GM21529 (cell line): ENCODE measurements around the gene OR2B6.
A peak's percentile ranks its signal among the peaks of the same experiment; 100 is the strongest.
"Not testable (repeated sequence)": the region's sequence is repeated elsewhere in the genome, so short reads cannot be mapped to it uniquely, and the experiment has no call there.

Experiments
- ATAC-seq: cut with Tn5 transposase; IDR thresholded peaks from one replicate; pipeline ENCODE4 v1.9.1; 2021; ENCODE audit not compliant: unreplicated experiment

Gene OR2B6

DNA sequence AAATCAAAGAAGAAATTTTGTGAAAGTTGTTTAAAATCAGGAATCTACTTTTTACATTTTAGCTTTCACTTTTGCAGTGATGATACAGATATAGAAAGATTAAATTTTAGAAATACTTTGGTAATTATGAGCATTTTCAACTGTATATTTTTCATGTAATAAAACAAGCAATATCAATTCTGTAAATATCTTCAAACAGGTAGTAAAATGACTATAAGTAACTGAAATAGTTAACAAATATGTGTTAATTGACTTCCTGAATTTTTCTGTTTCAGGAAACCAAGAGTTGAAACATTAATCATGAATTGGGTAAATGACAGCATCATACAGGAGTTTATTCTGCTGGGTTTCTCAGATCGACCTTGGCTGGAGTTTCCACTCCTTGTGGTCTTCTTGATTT is at the start of gene OR2B6:
OR2B6 (plus strand) TSS at position 301 of the 400 bp plus-strand sequence; CDS start at position 301, 0 bp downstream.
- ATAC-seq, result no peak

DNA sequence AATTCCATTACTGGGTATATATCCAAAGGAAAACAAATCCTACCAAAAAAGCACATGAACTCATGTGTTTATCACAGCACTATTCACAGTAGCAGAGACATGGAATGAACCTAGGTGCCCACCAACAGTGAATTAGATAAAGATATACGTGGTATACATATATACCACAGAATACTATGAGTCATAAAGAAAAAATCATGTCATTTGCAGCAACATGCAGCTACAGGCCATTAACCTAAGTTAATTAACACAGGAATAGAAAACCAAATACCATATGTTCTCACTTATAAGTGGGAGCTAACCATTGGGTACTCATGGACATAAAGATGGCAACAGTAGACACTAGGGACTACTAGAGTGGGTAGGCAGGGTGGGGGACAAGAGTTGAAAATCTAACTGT is 49.0 kb upstream of the OR2B6 start:
- ATAC-seq, result no peak

DNA sequence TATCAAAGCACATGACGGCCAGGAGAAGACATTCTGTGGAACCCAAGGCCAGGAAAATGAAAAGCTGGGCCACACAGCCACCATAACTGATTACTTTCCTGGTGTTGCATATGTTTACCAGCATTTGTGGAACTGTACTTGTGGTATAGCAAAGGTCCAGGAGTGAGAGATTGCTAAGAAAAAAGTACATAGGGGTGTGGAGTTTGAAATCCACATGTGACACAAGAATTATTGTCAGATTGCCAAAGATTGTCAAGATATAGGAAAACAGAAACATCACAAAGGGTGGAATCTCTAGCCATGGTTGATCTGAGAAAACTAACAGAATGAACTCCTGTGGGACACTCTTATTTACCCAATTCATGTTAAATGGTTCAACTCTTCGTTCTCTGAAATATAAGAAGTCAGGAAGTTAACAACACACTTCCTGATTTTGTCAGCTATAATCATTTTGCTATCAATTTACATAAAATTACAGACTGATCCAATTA is 45.0 kb upstream of the OR2B6 start, which contains the start of gene OR2B2:
OR2B2 (minus strand) TSS at position 441 of the 491 bp plus-strand sequence; CDS start at position 364, 77 bp downstream.
- no peak for ATAC-seq

DNA sequence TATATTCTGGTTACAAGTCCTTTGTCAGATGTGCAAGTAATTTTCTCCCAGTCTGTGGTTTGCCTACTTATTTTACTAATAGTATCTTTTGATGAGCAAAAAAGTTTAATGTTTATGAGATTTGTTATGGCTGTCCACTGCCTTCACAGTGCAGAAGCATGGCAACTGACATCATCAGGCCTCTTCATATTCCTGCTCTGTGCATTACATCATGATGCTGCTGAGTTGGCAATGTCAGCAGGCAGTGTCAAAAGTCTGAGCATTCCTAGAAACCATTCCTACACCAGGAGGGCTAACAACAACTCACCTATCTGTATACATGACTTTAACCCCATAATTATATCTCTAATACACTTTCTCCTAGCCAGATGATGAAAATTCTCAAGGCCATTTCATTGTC is 34.1 kb upstream of the OR2B6 start:
- no peak for ATAC-seq

GRCh38 chr6:27924179-27924578 is 32.9 kb upstream of the OR2B6 start:
- ATAC-seq, result no peak

- ATAC-seq, result not testable (repeated sequence)
Measured at GRCh38 chr6:27928041-27928440, 29.0 kb upstream of the OR2B6 start.

- not testable (repeated sequence) for ATAC-seq
Measured at GRCh38 chr6:27929930-27930329, 27.1 kb upstream of the OR2B6 start.

DNA sequence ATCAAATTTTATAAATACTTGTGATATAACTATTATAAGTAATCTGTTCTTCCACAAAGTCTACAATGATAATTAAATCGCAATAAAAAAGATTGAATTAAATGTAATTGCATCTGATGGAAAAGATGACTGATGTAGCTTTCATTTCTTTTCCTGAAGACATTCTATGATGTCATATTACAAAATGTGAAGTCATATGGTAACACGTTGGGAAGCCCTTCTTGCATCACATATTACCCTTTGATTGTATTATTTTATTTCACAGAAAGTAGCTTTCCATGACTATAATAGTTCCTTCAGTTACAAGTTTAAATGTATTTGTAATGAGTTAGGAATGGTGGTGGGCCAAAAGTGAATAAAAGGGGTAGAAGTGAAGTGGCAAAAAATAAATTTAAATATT is 25.8 kb upstream of the OR2B6 start:
- no peak for ATAC-seq

GRCh38 chr6:27940766-27941165 is 16.3 kb upstream of the OR2B6 start:
- ATAC-seq, result no peak

DNA sequence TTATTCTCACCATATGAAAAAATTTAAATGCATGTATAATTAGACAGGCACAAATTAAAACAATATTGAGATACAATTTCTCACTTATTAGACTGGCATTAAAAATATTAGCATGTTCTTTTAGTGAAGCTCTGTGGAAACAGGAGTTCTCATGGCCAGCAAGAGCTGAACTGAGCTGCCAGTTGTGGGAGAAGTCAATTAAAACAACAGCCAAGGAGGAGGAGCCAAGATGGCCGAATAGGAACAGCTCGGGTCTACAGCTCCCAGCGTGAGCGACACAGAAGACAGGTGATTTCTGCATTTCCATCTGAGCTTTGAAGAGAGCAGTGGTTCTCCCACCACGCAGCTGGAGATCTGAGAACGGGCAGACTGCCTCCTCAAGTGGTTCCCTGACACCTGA is 14.0 kb upstream of the OR2B6 start:
- not testable (repeated sequence) for ATAC-seq

DNA sequence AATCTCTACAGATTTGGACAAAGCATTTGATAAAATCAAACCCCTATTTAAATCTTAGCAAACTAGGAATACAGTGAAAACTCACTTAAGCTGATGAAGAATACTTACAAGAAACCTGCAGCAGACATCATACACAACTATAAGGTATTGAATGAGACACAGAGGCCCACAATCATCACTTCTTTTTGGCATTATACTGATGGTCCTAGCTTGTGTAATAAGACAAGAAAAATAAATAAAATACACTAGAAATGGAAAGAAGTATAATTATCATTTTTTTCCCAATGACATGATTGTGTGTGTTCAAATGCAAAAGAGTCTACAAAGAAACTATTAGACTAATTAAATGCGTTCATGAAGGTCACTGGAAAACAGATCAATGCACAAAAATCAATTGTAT is 8.8 kb upstream of the OR2B6 start:
- ATAC-seq, result no peak

- ATAC-seq, result no peak
Measured at GRCh38 chr6:27951040-27951439, 6.0 kb upstream of the OR2B6 start.

- ATAC-seq, result no peak
Measured at GRCh38 chr6:27957516-27957915, 475 bp downstream of the OR2B6 start.

DNA sequence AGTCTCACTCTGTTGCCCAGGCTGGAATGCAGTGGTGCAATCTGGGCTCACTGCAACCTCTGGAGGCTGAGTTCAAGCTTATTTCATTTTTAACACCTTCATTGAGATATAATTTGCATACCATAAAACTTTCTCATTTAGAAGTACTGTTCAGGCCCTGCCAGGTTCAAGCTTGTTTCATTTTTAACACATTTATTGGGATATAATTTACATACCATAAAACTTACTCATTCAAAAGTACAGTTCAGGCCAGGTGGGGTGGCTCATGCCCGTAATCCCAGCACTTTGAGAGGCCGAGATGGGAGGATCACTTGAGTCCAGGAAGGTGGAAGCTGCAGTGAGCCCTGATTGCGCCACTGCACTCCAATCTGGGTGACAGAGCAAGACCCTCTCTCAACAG is 5.5 kb downstream of the OR2B6 start:
- no peak for ATAC-seq

GRCh38 chr6:27966044-27966443 is 9.0 kb downstream of the OR2B6 start:
- peak; percentile 51 for ATAC-seq

GRCh38 chr6:27966816-27967426 is 9.9 kb downstream of the OR2B6 start:
- ATAC-seq, result no peak

- ATAC-seq, result no peak
Measured at GRCh38 chr6:27970444-27970843, 13.4 kb downstream of the OR2B6 start.

DNA sequence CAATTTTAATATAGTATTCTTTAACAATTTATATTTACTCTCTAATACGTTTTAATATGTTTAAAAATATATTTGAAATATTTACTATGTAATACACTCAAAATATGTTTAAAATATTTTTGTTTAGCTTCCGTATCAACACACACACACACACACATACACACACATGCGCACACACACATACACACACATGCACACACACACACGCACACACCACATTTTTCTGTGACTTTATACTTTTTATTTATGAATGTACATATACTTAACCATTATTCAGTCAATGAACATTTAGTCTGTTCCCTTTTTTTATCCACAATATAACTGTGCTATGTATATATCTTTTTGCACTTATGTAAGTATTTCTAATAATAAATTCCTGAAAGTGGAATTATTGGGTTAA is 15.7 kb downstream of the OR2B6 start:
- ATAC-seq, result no peak

- ATAC-seq, result no peak
Measured at GRCh38 chr6:27977387-27977786, 20.3 kb downstream of the OR2B6 start.

- no peak for ATAC-seq
Measured at GRCh38 chr6:27978705-27979104, 21.7 kb downstream of the OR2B6 start.

- no peak for ATAC-seq
Measured at GRCh38 chr6:27980111-27980510, 23.1 kb downstream of the OR2B6 start.

DNA sequence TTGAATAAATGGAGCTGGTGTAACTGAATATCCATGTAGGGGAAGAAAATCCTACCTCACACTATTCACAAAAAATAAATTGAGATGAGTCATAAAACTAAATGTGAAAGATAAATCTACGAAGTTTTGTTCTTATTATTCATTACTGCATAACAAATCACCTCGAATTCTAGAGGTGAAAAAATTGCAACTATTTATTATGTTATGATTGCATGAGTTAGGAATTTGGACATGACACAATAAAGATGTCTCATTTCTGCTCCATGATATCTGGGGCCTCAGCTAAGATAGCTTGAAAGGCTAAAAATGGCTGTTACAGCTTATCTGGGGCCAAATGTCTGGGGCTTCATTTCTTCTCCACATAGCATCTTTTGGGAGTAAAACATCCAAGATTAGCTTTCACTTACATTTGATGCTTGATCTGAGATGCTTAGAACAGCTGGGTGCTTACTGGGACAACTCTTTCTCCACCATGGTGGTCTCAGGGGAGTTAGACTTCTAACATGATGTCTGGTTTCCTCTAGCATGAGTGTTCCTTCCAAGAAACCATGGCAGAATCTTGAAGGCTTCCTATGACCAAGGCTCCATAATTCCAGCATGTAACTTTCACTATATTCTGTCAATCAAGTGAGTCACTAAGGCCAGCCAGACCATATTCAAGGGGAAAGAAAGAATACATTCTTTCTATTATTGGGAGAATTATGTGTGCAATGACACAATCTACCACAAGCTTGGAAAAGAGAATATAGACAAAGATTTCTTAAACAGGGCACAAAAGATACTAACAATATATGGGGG is 30.1 kb downstream of the OR2B6 start:
- ATAC-seq, result no peak
